H9 (cell line): ENCODE results near the gene PGBD5. TPM values are rescaled to one million over a fixed set of nuclear protein-coding genes. Genes with fewer than 3 reads are reported as not detected.

ENCODE experiments used
- DNase-seq: peaks from one replicate; pipeline ENCODE4 v3.0.0-alpha.2; 2017
- H2AFZ ChIP-seq: one replicate; pipeline ENCODE4 v1.6.1; 2013; ENCODE audit warnings: mild to moderate bottlenecking, low read length, control low read depth, moderate library complexity
- H2AK5ac ChIP-seq: 2 replicates; pipeline ENCODE4 v1.6.1; 2013; ENCODE audit warnings: low read length, control low read depth, mixed read lengths; ENCODE audit not compliant: insufficient read length
- H2BK120ac ChIP-seq: one replicate; pipeline ENCODE4 v1.6.1; 2013; ENCODE audit warnings: low read depth, mild to moderate bottlenecking, low read length, control low read depth, inconsistent platforms; ENCODE audit not compliant: poor library complexity, severe bottlenecking
- H2BK12ac ChIP-seq: 2 replicates; pipeline ENCODE4 v1.6.1; 2013; ENCODE audit warnings: low read length, control low read depth, mixed read lengths, low read depth; ENCODE audit not compliant: insufficient read length
- H2BK15ac ChIP-seq: 2 replicates; pipeline ENCODE4 v1.6.1; 2013; ENCODE audit warnings: low read depth, low read length, control low read depth
- H2BK20ac ChIP-seq: one replicate; pipeline ENCODE4 v1.6.1; 2013; ENCODE audit warnings: low read depth, mild to moderate bottlenecking, low read length, control low read depth, inconsistent platforms; ENCODE audit not compliant: poor library complexity, severe bottlenecking
- H2BK5ac ChIP-seq: 2 replicates; pipeline ENCODE4 v1.6.1; 2013; ENCODE audit warnings: low read length, control low read depth, mixed read lengths; ENCODE audit not compliant: insufficient read length
- H3K14ac ChIP-seq: 2 replicates; pipeline ENCODE4 v1.6.1; 2013; ENCODE audit warnings: low read length, control low read depth; ENCODE audit not compliant: insufficient read depth
- H3K18ac ChIP-seq: 2 replicates; pipeline ENCODE4 v1.6.1; 2013; ENCODE audit warnings: low read depth, mild to moderate bottlenecking, mixed read lengths, low read length, control low read depth; ENCODE audit not compliant: insufficient read length
- H3K23ac ChIP-seq: 2 replicates; pipeline ENCODE4 v1.6.1; 2013; ENCODE audit warnings: low read length, control low read depth, mixed read lengths, low read depth; ENCODE audit not compliant: insufficient read length
- H3K23me2 ChIP-seq: 2 replicates; pipeline ENCODE4 v1.6.1; 2013; ENCODE audit warnings: low read depth, mild to moderate bottlenecking, mixed read lengths, low read length, control low read depth; ENCODE audit not compliant: insufficient read length, poor library complexity, severe bottlenecking
- H3K27ac ChIP-seq: 2 replicates; pipeline ENCODE4 v1.5.1; 2013; ENCODE audit warnings: low read length, control low read depth, mixed read lengths, low read depth; ENCODE audit not compliant: insufficient read length
- H3K27me3 ChIP-seq: 2 replicates; pipeline ENCODE4 v1.6.1; 2013; ENCODE audit warnings: low read length, control low read depth, inconsistent platforms; ENCODE audit not compliant: insufficient read depth
- H3K4ac ChIP-seq: 2 replicates; pipeline ENCODE4 v1.6.1; 2013; ENCODE audit warnings: low read depth, mild to moderate bottlenecking, control low read depth, inconsistent platforms, low read length, moderate library complexity
- H3K4me1 ChIP-seq: 2 replicates; pipeline ENCODE4 v1.6.1; 2013; ENCODE audit warnings: low read length, control low read depth, inconsistent platforms; ENCODE audit not compliant: insufficient read depth
- H3K4me2 ChIP-seq: 2 replicates; pipeline ENCODE4 v1.6.1; 2013; ENCODE audit warnings: low read length, control low read depth, mixed read lengths; ENCODE audit not compliant: insufficient read length, insufficient read depth
- H3K56ac ChIP-seq: 2 replicates; pipeline ENCODE4 v1.6.1; 2013; ENCODE audit warnings: low read depth, mild to moderate bottlenecking, mixed read lengths, low read length, control low read depth; ENCODE audit not compliant: insufficient read length
- H3K79me1 ChIP-seq: 2 replicates; pipeline ENCODE4 v1.6.1; 2013; ENCODE audit warnings: low read depth, mild to moderate bottlenecking, moderate library complexity, low read length, control low read depth, inconsistent platforms; ENCODE audit not compliant: insufficient read depth, poor library complexity, severe bottlenecking
- H3K79me2 ChIP-seq: 2 replicates; pipeline ENCODE4 v1.6.1; 2013; ENCODE audit warnings: low read length, control low read depth, inconsistent platforms; ENCODE audit not compliant: insufficient read depth
- H3K9ac ChIP-seq: 2 replicates; pipeline ENCODE4 v1.6.1; 2013; ENCODE audit warnings: low read length, control low read depth, mixed read lengths; ENCODE audit not compliant: insufficient read length; ENCODE audit errors: extremely low read depth
- H3K9me3 ChIP-seq: one replicate; pipeline ENCODE4 v1.6.1; 2013; ENCODE audit warnings: low read depth, low read length, inconsistent platforms; ENCODE audit not compliant: control insufficient read depth
- H3T11ph ChIP-seq: one replicate; pipeline ENCODE4 v1.6.1; 2013; ENCODE audit warnings: mild to moderate bottlenecking, low read length, control low read depth, inconsistent platforms
- H4K20me1 ChIP-seq: one replicate; pipeline ENCODE4 v1.6.1; 2013; ENCODE audit not compliant: control insufficient read depth, insufficient read length, insufficient read depth
- H4K5ac ChIP-seq: 2 replicates; pipeline ENCODE4 v1.6.1; 2013; ENCODE audit warnings: low read depth, mild to moderate bottlenecking, mixed read lengths, low read length, control low read depth; ENCODE audit not compliant: insufficient read length
- H4K8ac ChIP-seq: replicated peaks from 2 replicates; pipeline ENCODE4 v1.6.1; 2013; ENCODE audit warnings: low read length, control low read depth, mixed read lengths, low read depth; ENCODE audit not compliant: insufficient read length
- H4K91ac ChIP-seq: 2 replicates; pipeline ENCODE4 v1.6.1; 2013; ENCODE audit warnings: low read depth, mild to moderate bottlenecking, moderate library complexity, mixed read lengths, low read length, control low read depth; ENCODE audit not compliant: insufficient read length
- H3K27ac Mint-ChIP-seq, 3 experiments: 2 replicates in 2 of 3; 3 replicates in 1 of 3; pipeline ENCODE4 v1.8.0; 2020 to 2021; ENCODE audit warnings: mixed read lengths in 3 of 3, mild to moderate bottlenecking in 1 of 3, moderate library complexity in 1 of 3
- H3K27me3 Mint-ChIP-seq: 2 replicates; pipeline ENCODE4 v1.8.0; 2021; ENCODE audit warnings: low read depth, mild to moderate bottlenecking, moderate library complexity, mixed read lengths
- H3K36me3 Mint-ChIP-seq, 3 experiments: 2 replicates in 2 of 3; 3 replicates in 1 of 3; pipeline ENCODE4 v1.8.0; 2020 to 2021; ENCODE audit warnings: low read depth in 3 of 3, mixed read lengths in 3 of 3; ENCODE audit not compliant: insufficient read depth in 1 of 3
- H3K4me1 Mint-ChIP-seq, 2 experiments: 2 replicates each; pipeline ENCODE4 v1.8.0; 2020; ENCODE audit warnings: mixed read lengths in 2 of 2
- H3K4me3 Mint-ChIP-seq, 2 experiments: 2 replicates in 1 of 2; 3 replicates in 1 of 2; pipeline ENCODE4 v1.8.0; 2020 to 2021; ENCODE audit warnings: mild to moderate bottlenecking in 2 of 2, mixed read lengths in 2 of 2, moderate library complexity in 1 of 2
- H3K9me3 Mint-ChIP-seq, 2 experiments: 2 replicates in 1 of 2; 3 replicates in 1 of 2; pipeline ENCODE4 v1.8.0; 2020; ENCODE audit warnings: mild to moderate bottlenecking in 2 of 2, mixed read lengths in 2 of 2, moderate library complexity in 1 of 2
- WGBS: extraction: QIAGEN DNeasy Blood & Tissue Kit; methylation state at CpG from one replicate; pipeline ENCODE4 v1.1.7; 2013; ENCODE audit warnings: missing lambda C conversion rate, low lambda C conversion rate, mixed read lengths; ENCODE audit not compliant: insufficient read length; ENCODE audit errors: extremely low coverage; 5-methylcytosine and 5-hydroxymethylcytosine counted together
- total RNA-seq: library from RNA; stranded (reverse); gene quantifications from 2 replicates; pipeline ENCODE4 v1.2.1, GENCODE V29; 2021
- TF ChIP-seq, protein P1 (sequence below): fragments of 200-600 bp; sonication (generic); conservative IDR thresholded peaks from 3 replicates; pipeline ENCODE4 v1.8.0; 2021; ENCODE audit warnings: antibody characterized with exemption, mild to moderate bottlenecking

Gene PGBD5
- total RNA-seq, 1 experiment from 2014 or later, result 19.1 TPM

DNA sequence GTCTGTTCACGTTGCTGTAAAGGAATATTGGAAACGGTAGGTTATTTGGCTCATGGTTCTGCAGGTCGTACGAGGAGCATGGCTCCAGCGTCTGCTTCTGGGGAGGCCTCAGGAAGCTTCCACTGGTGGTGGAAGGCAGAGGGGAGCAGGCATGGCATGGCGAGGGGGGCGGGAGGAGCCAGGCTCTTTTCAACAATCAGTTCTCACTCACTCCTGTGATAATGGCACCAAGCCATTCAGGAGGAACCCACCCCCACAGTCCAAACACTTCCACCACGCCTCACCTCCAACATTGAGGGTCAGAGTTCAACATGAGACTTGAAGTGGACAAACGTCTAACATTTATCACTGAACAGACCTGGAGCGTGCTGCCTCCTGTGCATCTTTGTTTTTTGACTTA is 141.2 kb downstream of the PGBD5 start:
- Histone ChIP-seq H4K20me1 (no peaks in the 10 kb centered on the region), H3K56ac (no peak overlapping the region), H4K5ac (no peak overlapping the region), H2BK12ac (no peak overlapping the region), H3K9ac (no peak overlapping the region), H2BK15ac (no peak overlapping the region), H3K23ac (no peak overlapping the region), H3K4me2 (no peak overlapping the region), H3T11ph (no peak overlapping the region), H3K23me2 (no peaks in the 10 kb centered on the region), H2AK5ac (no peak overlapping the region), H3K27ac (no peak overlapping the region), H3K79me2 (no peaks in the 10 kb centered on the region), H2BK120ac (no peak overlapping the region), H3K79me1 (no peaks in the 10 kb centered on the region), H3K14ac (no peak overlapping the region), H4K8ac (no peak overlapping the region), H3K9me3 (no peaks in the 10 kb centered on the region), H3K18ac (no peak overlapping the region), H2BK5ac (no peak overlapping the region), H3K4me1 (no peaks in the 10 kb centered on the region), H2AFZ (no peak overlapping the region), H2BK20ac (no peak overlapping the region), H3K4ac (no peak overlapping the region), H4K91ac (no peak overlapping the region), H3K27me3 (no peaks in the 10 kb centered on the region)
- Mint-ChIP-seq H3K9me3 (no peaks in the 10 kb centered on the region), H3K4me3 (no peak overlapping the region), H3K27me3 (no peaks in the 10 kb centered on the region), H3K27ac (no peak overlapping the region), H3K4me1 (peaks cover 12 to 15% of the 10 kb centered on the region in 2 experiments), H3K36me3 (peaks cover 2 to 5% (median 3%) of the 10 kb centered on the region in 3 experiments; a peak in 5 of 7 replicates)
- TF ChIP-seq, protein P1, sequence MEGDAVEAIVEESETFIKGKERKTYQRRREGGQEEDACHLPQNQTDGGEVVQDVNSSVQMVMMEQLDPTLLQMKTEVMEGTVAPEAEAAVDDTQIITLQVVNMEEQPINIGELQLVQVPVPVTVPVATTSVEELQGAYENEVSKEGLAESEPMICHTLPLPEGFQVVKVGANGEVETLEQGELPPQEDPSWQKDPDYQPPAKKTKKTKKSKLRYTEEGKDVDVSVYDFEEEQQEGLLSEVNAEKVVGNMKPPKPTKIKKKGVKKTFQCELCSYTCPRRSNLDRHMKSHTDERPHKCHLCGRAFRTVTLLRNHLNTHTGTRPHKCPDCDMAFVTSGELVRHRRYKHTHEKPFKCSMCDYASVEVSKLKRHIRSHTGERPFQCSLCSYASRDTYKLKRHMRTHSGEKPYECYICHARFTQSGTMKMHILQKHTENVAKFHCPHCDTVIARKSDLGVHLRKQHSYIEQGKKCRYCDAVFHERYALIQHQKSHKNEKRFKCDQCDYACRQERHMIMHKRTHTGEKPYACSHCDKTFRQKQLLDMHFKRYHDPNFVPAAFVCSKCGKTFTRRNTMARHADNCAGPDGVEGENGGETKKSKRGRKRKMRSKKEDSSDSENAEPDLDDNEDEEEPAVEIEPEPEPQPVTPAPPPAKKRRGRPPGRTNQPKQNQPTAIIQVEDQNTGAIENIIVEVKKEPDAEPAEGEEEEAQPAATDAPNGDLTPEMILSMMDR, result no peak
- DNase-seq, result no peak
- no CpG with 5 or more reads among the region's 10 CpGs for WGBS
